ENCODE measurements around the gene RPS27L. TPM values are rescaled to one million over a fixed set of nuclear protein-coding genes. Genes with fewer than 3 reads are reported as not detected.
A peak's percentile ranks its signal among the peaks of the same experiment; 100 is the strongest.

RPS27L gene
- total and polyA plus RNA-seq, 2 experiments from 2014 or later = 85.9 to 1,011 TPM

DNA sequence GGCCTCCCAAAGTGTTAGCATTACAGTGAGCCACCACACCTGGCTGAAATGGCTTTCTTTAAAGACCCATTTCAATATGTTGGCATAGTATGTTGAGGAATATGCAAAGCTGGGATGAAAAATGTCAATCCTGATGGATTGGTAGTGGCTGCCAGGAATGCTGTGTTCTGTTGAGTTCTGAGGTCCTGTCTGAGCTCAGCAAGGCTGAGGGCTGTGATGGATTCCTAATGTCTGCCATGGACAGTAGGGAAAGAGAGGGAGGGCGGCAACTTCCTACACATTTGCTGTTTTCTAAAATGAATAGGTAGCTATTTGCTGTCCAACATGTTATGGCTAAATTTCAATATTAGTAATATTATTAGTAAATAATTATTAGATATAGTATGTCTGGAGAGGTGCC, 40.3 kb upstream of the RPS27L start:
- Mint-ChIP-seq H3K4me1 (peaks cover 63% of the 10 kb centered on the region), H3K27me3 (ENCODE audit: insufficient read depth, low read depth, poor library complexity) (peaks cover 3% of the 10 kb centered on the region), H3K27ac (peak overlapping the region; percentile 61; the same call in 1 of the 2 replicates), H3K9me3 (no peaks in the 10 kb centered on the region), H3K4me3 (peak overlapping the region; percentile 34; the same call in 1 of the 3 replicates), H3K36me3 (ENCODE audit: low read depth) (no peaks in the 10 kb centered on the region)
- TF ChIP-seq JUNB (IDR thresholded peaks at IDR 0.05; ENCODE audit: unreplicated experiment) (no peak), NANOG (IDR thresholded peaks at IDR 0.05; ENCODE audit: borderline replicate concordance) (no peak), ZNF462 (CRISPR knock-in tag; IDR thresholded peaks at IDR 0.05) (no peak), EZH2 (IDR thresholded peaks at IDR 0.05; ENCODE audit: low read depth, unreplicated experiment) (no peak), ZNF331 (CRISPR knock-in tag; IDR thresholded peaks at IDR 0.05; ENCODE audit: low read depth) (no peak), CREB1 (CRISPR knock-in tag; IDR thresholded peaks at IDR 0.05; ENCODE audit: low read depth) (no peak), ZNF114 (CRISPR knock-in tag; IDR thresholded peaks at IDR 0.05) (no peak), STAT1 (IDR thresholded peaks at IDR 0.05; ENCODE audit: unreplicated experiment) (no peak), CTCF (conservative IDR thresholded peaks at IDR 0.05; ENCODE audit: low read depth in 2 of 2) (no peak), EZH2phosphoT487 (IDR thresholded peaks at IDR 0.05; ENCODE audit: unreplicated experiment) (no peak), POLR2AphosphoS5 (IDR thresholded peaks at IDR 0.05; ENCODE audit: low read depth) (no peak), ETS1 (IDR thresholded peaks at IDR 0.05) (no peak), REST (IDR thresholded peaks at IDR 0.05; ENCODE audit: unreplicated experiment) (no peak)
- Histone ChIP-seq H3K4me1 (ENCODE audit: insufficient read depth) (peaks cover 59% of the 10 kb centered on the region), H3F3A (replicated peaks; ENCODE audit: low read depth) (no peaks in the 10 kb centered on the region), H2AFZ (no peak overlapping the region), H3K36me3 (ENCODE audit: insufficient read depth) (no peaks in the 10 kb centered on the region), H3K9me2 (ENCODE audit: insufficient read depth) (no peaks in the 10 kb centered on the region), H3K4me2 (0 out of 2 replicates have a peak overlapping the region, but pooled peaks have one; percentile 28), H3K27me3 (ENCODE audit: insufficient read depth) (no peaks in the 10 kb centered on the region), H3K27ac (ENCODE audit: low read depth) (peak overlapping the region; percentile 42; the same call in 1 of the 2 replicates), H3K79me2 (replicated peaks; ENCODE audit: insufficient read depth) (peaks cover 93% of the 10 kb centered on the region), H4K20me1 (replicated peaks; ENCODE audit: insufficient read depth) (no peaks in the 10 kb centered on the region), H3K4me3 (no peak overlapping the region)
- ATAC-seq = peak; percentile 48; the same call in 2 of the 3 replicates
- no peak for DNase-seq (ENCODE audit: low spot score)

All from GM23338 (cell line).